SK-MEL-5 (cell line): ENCODE measurements around the gene DNM3. TPM values are rescaled to one million over a fixed set of nuclear protein-coding genes. Genes with fewer than 3 reads are reported as not detected.

ENCODE experiments used
- DNase-seq: peaks from one replicate; pipeline ENCODE4 v3.0.0-alpha.2; 2016; ENCODE audit warnings: low read depth, low spot score
- in situ Hi-C: cut with HindIII; loops from 2 replicates; pipeline ENCODE4 v1.10.0; 2016; ENCODE audit warnings: low sequenced_read_pairs, high pct_unique_total_duplicates, low pct_unique_long_range_greater_than_20kb
- total RNA-seq: library from RNA; depleted of rRNA; stranded (reverse); fragments of >200 nt; shearing (Covaris generic); gene quantifications from 2 replicates; pipeline ENCODE4 v1.2.3, GENCODE V29; 2014

DNM3 gene
- total RNA-seq, 1 experiment from 2014 or later: 0.79 TPM

DNA sequence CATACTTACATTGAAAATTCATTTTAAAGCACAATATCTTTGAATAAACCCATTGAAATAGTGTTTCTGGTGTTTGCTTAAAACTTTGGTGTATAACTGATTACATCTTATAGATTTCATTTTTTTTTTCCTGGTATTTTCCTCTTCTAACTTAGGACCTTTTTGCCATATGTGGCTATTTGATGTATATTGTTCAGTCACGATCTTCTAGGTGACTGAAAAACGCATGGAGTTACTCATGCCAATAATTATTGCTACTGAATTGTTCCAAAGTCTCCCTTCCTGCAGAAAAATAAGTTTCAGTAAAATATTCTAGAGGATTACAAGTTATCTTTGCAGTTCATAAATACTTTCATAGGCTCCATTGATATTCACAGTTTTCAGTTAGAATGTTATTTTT is 556.3 kb downstream of the DNM3 start:
- no peak for DNase-seq
- in situ Hi-C loops: no loop called here

DNA sequence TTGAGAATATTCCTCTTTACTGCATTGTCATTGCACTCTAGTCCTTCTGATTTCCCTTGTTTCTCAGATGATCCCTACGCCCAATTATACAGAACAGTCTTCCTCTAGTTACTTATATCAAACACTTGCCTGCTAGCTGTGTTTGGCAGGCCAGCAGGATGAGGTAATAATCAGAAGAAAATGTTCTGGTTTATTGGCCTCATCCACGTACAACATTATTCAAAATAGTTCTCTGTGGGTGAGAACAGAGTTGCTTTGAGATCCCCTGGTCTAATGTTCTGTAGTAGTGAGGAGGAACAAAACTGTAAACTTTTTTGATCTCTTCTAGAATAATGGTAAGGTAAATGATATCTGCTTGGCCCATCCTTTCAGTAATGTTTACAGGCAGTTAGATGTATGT is 556.9 kb downstream of the DNM3 start:
- no peak for DNase-seq
- in situ Hi-C loops: no loop called here

DNA sequence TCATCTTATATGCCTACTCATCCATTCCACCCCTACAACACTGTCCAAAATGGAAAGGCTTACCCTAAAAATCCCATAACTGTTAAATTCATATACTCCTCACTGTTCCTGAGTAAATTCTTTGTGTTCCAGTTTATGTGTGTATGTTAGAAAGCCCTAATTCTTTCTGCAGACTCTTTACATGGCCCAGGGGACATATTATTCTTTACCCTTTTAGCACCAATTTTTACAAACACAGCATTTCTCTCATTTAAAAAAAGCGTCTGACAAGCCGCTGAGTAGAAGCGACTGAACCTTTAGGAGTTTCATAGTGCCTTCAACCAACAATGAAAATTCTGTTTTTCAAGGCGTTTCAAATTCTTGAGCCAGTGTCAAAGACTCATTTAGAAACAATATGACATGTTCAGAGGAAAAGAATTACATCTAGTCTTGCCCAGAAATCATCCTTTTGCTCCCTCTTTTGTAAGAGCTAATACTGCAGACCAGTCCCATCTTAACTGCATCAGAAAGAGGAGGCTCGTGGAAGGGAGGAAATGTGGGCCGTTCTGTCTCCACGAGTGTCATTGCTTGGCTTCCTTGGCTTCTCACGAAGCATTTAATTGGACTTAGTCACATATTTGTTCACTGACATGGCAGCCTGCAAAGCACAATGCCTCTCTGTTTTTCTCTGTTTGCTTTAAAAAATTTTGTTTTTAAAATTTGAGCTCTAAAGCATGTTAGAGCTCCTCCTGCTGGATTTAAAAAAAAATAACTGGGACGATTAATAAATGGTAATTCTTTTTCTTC is 557.9 kb downstream of the DNM3 start:
- DNase-seq: peak; percentile 90
- in situ Hi-C loops: no loop called here

DNA sequence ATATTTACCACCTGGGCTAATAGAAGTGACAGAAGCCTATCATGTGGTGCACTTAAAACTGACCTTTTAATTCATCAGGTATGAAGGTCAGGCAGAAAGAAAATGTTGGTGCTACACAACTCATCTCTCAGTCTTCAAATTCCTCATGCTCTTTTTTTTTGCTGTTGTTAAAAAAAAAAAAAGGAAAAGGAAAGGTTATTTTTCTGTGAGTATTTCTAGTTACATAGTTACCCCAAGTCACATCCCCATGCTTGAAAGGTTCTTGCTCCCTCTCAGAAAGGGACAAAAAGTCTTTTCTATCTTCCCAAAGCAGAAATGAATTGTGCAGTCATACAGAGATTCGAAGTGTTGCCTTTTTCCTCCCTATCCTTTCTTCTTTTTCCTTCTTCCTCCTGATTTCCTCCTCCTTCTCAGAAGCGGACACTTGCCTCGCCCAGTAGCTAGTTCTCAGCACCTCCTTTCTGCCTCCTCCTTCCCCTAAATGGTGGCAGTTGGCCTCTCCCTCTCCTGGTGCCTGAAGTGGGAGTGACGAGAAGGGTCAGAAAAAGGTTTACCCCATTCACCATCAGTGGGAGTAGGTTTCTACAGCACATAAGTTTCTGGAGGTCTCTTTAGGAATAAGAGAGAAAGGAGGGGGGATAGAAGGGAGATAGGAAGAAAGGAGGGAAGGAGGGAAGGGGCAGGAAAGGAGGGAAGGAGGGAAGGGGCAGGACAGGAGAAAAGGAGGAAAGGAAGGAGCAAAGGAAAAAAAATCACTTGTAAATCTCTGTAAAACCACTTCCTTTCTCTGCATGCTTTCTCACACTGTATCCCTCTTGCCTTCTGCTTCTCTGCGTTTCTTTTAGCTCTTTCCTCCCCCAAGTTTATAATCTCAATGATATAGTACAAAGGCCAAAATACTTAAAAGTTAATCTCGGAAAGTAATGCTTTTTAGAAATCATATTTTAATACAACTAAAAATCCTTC is 558.7 kb downstream of the DNM3 start:
- DNase-seq: no peak
- in situ Hi-C loops: no loop called here

DNA sequence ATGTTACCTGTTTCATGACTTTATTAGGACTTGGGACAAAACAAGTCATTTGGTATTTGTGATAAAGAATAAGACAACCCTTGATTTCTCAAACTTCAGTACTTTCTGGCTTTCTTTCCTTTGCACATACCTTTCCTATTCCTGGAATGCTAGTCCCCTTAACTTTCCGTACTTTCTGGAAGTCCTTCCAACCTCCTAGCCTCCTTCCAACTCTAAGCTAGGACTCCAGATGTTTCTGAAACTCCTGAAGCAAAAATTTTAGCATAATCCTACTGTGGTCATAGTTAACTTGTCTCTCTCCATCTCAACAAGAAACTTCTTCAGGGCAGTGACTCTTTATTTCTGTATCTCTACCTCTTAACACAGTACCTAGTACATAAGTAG is 559.4 kb downstream of the DNM3 start:
- in situ Hi-C loops: no loop called here
- DNase-seq: no peak

DNA sequence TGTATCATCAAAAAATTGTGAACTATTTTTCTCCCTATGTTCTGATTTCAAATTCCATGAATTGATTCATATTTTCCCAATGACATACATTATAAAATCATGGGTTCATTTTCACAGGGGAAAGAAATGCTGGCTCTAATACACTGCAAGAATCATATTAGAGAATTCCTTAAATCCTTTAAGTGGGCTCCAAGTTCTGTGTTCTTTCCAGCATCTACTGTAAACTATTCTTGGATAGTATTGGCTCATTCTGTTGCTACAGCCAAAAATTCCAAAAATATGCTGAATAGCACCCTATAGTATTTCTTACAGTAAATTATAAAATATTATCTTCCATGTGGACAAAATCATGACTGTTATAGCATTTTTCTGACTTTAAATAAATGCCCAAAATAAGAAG is 560.2 kb downstream of the DNM3 start:
- DNase-seq: no peak
- in situ Hi-C loops: no loop called here

DNA sequence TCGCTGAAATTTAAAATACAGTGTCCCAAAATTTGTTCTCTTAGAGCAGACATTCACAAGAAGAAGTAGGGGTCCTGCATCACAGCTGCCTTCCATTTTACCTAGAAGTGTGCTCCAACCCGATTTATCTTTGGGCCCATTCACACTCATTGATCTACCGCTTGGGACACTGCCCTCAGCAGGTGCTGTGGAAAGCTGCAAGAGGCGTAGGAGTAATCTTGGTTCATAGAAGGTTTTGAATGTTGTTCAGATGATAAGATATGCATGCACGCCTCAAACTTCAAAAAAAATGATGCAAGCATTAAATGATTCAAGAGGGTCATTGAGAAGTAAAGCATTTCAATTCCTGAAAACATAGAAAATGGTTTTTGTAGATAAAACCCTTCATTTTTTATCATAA is 560.6 kb downstream of the DNM3 start:
- DNase-seq: no peak
- in situ Hi-C loops: no loop called here

DNA sequence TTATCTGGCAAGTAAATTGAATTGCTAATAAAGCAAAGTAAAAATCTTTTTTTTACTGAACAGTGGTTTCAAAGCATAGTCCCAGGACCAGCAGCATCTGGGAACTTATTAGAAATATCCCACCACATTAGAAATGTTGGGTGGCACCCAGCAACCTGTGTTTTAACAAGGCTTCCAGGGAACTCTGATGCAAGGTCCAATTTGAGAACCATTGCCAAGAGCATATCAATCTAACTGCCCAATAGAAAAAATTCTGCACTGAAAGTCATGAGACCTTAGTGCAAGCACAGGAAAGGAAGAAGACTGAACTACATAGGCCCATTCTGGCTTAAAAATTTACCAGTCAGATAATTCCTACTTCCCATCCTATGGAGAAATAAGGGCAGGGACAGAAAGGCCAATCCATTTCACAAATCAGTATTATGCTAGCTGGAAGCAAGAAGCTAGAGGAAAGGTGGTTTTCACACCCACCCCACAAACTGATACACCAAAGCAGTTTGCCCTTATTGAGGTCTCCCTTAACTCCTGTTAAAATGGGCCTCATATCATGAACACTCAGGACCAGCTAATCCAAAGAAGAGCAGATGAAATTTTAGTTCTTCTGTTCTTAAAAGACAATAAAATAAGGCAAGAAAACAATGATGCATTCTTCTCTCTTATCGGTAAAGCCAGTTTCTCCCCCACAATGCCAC is 561.7 kb downstream of the DNM3 start:
- DNase-seq: no peak
- in situ Hi-C loops: no loop called here

DNA sequence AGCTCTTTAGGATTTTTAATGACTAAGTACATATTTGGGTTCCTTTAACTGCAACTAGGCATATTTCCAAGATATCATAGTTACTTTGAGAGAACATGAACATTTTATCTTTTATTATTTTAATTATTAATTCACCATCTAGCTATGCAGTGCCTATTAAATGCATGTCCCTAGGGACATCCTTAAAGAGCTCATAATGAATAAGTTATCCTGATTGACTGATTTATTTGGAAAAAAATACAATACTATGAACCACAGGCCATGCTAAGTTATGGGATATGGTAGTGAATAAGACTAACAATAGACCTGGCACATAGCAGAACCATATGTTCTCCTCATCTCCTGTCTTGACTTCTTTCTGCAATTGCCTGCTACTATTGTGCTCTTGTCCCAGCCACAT is 562.8 kb downstream of the DNM3 start:
- in situ Hi-C loops: no loop called here
- DNase-seq: no peak

DNA sequence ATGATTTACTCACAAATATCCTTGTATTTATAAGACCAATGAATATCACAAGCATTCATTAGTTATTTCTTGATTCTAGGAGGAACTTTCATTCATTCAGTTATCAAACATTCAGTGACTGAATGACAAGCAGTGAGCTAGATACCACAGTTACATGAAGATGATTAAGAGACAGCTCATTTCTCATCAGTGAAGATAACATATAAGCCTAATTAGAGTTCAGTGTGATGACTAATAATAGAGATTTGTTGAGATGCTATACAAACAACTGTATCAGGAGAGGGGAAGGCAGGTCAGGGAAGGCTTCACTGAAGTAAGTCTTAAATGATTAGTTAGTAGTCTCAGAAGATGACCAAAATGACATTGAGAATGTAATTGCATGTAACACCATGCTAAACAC is 564.6 kb downstream of the DNM3 start:
- in situ Hi-C loops: no loop called here
- DNase-seq: no peak

DNA sequence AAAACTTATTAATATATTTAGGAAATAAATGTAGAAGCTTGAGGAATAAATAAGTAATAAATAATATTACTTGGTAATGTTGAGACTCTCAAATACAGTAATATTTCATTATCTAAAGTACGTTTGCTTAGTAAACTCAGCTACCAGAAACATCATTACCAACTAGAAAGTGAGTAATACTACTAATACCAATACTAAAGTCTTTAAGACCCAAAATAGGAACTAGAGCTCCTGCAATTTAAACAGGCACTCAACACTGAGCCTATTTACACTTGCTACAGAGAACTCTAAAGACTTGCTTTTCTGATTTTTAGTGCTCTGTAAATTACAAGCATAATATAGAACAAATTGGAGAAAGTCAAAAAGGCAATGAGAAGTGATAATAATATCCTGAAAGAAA is 565.7 kb downstream of the DNM3 start:
- DNase-seq: no peak
- in situ Hi-C loops: no loop called here

DNA sequence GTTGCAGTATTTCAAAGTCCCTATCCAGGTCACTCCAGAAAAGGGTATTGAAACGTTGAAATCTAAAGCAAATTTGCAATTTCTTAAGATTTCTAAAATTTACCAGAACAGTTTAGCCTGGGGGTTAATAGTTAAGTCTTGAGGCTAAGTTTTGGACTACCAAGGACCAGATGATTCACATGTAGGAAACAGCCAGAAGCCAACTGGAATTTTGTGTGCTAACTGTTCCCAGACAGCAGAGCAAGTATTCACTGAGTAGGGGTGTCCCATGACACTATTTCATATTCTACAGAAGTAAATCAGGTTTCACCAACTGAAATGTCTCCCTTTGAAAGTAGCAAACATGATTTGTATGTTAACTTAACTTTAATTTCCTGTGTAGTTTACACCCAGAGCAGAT is 567.7 kb downstream of the DNM3 start:
- no peak for DNase-seq
- in situ Hi-C loops: no loop called here

DNA sequence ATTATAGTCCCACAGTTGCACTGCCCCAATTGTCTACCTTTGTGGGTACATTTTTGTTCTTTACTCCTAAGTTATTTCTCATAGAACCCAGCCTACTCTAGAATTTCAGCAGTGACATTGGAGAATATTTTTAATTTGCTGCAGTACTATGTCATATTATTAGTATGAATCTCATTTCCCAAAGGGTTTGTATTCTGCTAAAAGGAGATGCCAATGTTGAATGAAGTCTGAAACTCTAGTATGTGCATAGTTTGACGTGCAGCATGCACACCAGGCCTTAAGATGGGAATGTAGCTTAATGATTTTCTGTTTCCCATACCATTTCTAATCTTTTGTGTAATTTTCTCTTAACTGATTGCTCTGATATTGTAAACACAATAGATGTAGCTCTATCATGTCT is 568.7 kb downstream of the DNM3 start:
- in situ Hi-C loops: no loop called here
- DNase-seq: no peak

DNA sequence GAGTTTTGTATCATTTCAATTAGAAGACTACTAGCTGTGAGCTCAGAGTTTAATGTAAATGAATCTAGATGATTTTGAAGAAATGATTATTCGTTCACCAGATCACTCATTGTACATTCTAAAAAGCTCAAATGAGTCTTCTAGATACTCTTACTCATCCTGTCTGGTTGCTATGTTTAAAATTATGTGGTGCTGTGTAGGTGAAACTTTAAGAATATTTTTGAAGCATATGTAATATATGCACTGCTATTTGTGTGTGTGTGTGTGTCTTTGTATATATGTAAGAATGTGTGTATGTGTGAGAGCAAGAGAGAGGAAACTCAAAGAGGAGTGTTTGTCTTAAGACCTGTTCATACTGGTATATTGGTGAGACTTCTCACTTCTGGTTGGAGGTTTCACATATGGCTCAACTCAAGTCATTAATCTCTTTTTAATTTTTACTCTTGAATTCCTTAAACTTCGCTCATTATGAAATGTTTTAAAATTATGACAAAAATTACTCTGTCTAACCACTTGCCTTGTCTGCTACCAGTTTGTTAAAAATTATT is 570.6 kb downstream of the DNM3 start:
- in situ Hi-C loops: no loop called here
- DNase-seq: no peak

DNA sequence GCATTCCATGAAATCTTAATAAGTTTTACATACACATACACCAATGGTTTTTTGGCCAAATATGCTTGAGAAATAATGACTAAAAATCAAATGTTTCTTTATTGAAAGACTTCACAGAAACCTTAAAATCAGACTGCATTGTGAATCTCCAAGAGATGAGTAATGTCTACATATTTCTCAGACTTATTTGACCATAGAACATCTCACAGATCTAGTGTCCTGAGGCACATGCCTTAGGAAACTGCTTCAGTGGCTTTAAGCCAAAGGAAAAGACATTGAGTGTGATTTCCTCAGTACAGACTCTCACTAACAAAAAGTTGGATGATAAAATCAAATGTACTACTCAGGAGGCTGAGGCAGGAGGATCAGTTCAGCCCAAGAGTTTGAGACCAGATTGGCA is 573.0 kb downstream of the DNM3 start:
- in situ Hi-C loops: no loop called here
- DNase-seq: no peak

DNA sequence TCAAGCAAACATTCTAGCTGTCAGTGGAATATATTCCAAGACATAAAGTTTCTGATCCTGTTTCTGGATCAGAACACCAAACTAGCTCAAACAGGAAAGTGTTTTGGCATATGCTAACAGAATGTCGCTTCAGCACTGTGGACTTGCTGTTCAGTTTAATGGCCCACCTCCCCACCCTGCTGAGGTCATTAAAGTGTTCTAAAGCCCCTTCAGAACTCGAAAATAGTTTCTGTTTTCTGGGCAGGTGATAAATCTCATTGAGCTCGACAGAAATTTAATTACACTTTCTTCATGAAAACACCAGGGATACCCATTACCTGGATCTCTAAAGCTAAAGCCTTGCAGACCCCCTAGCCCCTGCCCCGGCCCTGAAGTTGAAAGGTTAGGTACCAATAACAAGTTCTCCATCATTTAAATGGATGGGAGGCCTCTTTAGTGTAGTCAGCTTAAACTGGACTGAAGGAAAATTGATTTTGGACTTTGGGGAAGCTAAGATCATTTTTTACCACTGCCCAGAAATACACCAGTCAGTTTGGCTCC is 575.3 kb downstream of the DNM3 start:
- in situ Hi-C loops: no loop called here
- DNase-seq: no peak

DNA sequence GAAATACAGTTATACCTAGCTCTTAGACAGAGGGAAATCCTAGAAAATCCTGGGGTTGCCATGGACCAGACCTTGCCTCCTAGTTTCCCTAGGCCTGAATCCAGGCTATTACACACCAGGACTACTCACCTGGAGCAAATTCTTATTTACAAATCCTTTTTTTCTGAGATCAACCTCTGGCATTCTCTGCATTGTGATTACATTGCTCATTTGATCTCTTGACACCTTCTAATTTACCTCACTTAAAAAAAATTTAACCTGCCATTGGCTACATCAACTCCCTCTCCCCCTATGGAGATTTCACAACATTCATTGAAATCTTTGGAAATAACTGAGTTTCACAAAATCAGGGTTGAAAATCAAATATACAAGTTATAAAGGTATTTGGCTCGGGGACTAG is 576.3 kb downstream of the DNM3 start:
- no peak for DNase-seq
- in situ Hi-C loops: no loop called here

DNA sequence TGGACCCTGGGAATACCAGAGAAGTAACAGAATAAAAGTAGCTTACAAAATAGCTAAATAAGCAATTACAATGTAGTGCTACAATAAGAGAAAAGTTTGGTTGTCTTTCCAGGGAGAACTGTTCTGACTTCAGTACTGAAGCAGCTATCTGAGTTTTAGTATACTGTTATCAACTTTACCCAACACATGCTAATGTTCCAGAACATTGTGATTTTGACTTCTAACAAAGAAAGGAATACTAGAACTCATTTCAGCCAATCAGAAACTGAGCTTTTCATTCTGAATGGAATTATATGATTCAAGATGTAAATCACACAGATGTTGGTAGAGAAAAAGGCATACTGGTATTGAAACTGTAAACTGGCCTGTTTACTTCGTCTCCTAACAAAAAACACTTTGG is 579.1 kb downstream of the DNM3 start, which contains the start of gene C1orf105:
TSS of gene C1orf105 (plus strand) at position 301 of the 400 bp plus-strand sequence. CDS start 201 bp downstream, outside the sequence.
- DNase-seq: no peak
- in situ Hi-C loops: no loop called here
